ENCODE data around the gene VPS8. TPM values are rescaled to one million over a fixed set of nuclear protein-coding genes. Genes with fewer than 3 reads are reported as not detected.

VPS8 gene
- total RNA-seq, 1 experiment from 2014 or later = 39.7 TPM

- no peaks in the 10 kb centered on the region for H3K27me3 ChIP-seq (ENCODE audit: insufficient read depth, low read length)
- H2AK5ac ChIP-seq (ENCODE audit: insufficient read length, low read length) = no peak overlapping the region
- H2BK15ac ChIP-seq (ENCODE audit: low read depth, low read length) = no peak overlapping the region
- peaks cover 13 to 15% of the 10 kb centered on the region in 2 experiments for H3K4me1 Mint-ChIP-seq
- WGBS (ENCODE audit: extremely low coverage, insufficient read length, low lambda C conversion rate) = no CpG with 5 or more reads among the region's 2 CpGs
- no peak overlapping the region for H3K4me2 ChIP-seq (ENCODE audit: insufficient read depth, insufficient read length, low read length)
- H3K4ac ChIP-seq (ENCODE audit: low read depth, low read length) = no peak overlapping the region
- H3K23ac ChIP-seq (ENCODE audit: insufficient read length, low read depth, low read length) = no peak overlapping the region
- no peak overlapping the region for H3K18ac ChIP-seq (ENCODE audit: insufficient read length, low read depth, low read length)
- no peak overlapping the region for H3T11ph ChIP-seq (ENCODE audit: low read length)
- H3K9me3 Mint-ChIP-seq = no peaks in the 10 kb centered on the region
- H2BK20ac ChIP-seq (ENCODE audit: low read depth, low read length, poor library complexity, severe bottlenecking) = no peak overlapping the region
- no peak overlapping the region for H2AFZ ChIP-seq (ENCODE audit: low read length)
- H3K79me1 ChIP-seq (ENCODE audit: insufficient read depth, low read depth, low read length, poor library complexity, severe bottlenecking) = no peaks in the 10 kb centered on the region
- no peaks in the 10 kb centered on the region for H4K20me1 ChIP-seq (ENCODE audit: control insufficient read depth, insufficient read depth, insufficient read length)
- H3K27me3 Mint-ChIP-seq (ENCODE audit: low read depth) = no peaks in the 10 kb centered on the region
- no peak for DNase-seq
- no peaks in the 10 kb centered on the region for H3K23me2 ChIP-seq (ENCODE audit: insufficient read length, low read depth, low read length, poor library complexity, severe bottlenecking)
- no peak overlapping the region for H4K8ac ChIP-seq (replicated peaks; ENCODE audit: insufficient read length, low read depth, low read length)
- H3K79me2 ChIP-seq (ENCODE audit: insufficient read depth, low read length) = no peaks in the 10 kb centered on the region
- no peak overlapping the region for H4K5ac ChIP-seq (ENCODE audit: insufficient read length, low read depth, low read length)
- peaks cover 0 to 11% (median 3%) of the 10 kb centered on the region in 3 experiments; a peak in 3 of 7 replicates for H3K36me3 Mint-ChIP-seq (ENCODE audit: insufficient read depth in 1 of 3, low read depth in 3 of 3)
- no peak overlapping the region for H3K14ac ChIP-seq (ENCODE audit: insufficient read depth, low read length)
- no peak overlapping the region for H3K4me3 Mint-ChIP-seq
- no peak overlapping the region for H3K9ac ChIP-seq (ENCODE audit: extremely low read depth, insufficient read length, low read length)
- H3K27ac Mint-ChIP-seq = no peak overlapping the region
- no peak overlapping the region for H4K91ac ChIP-seq (ENCODE audit: insufficient read length, low read depth, low read length)
- H3K4me1 ChIP-seq (ENCODE audit: insufficient read depth, low read length) = peaks cover 3% of the 10 kb centered on the region; the same call in 1 of the 2 replicates
- H3K27ac ChIP-seq (ENCODE audit: insufficient read length, low read depth, low read length) = no peak overlapping the region
- no peak overlapping the region for H2BK12ac ChIP-seq (ENCODE audit: insufficient read length, low read depth, low read length)
- H3K56ac ChIP-seq (ENCODE audit: insufficient read length, low read depth, low read length) = no peak overlapping the region
- H2BK5ac ChIP-seq (ENCODE audit: insufficient read length, low read length) = no peak overlapping the region
- H2BK120ac ChIP-seq (ENCODE audit: low read depth, low read length, poor library complexity, severe bottlenecking) = no peak overlapping the region
- no peak for TF ChIP-seq CTCF (conservative IDR thresholded peaks at IDR 0.05)
- no peaks in the 10 kb centered on the region for H3K9me3 ChIP-seq (ENCODE audit: control insufficient read depth, low read depth, low read length)
These were observed 75.6 kb downstream of the VPS8 start for GRCh38 chr3:184887574-184887973.
